ENCODE data around the gene ANKRD39.

DNA sequence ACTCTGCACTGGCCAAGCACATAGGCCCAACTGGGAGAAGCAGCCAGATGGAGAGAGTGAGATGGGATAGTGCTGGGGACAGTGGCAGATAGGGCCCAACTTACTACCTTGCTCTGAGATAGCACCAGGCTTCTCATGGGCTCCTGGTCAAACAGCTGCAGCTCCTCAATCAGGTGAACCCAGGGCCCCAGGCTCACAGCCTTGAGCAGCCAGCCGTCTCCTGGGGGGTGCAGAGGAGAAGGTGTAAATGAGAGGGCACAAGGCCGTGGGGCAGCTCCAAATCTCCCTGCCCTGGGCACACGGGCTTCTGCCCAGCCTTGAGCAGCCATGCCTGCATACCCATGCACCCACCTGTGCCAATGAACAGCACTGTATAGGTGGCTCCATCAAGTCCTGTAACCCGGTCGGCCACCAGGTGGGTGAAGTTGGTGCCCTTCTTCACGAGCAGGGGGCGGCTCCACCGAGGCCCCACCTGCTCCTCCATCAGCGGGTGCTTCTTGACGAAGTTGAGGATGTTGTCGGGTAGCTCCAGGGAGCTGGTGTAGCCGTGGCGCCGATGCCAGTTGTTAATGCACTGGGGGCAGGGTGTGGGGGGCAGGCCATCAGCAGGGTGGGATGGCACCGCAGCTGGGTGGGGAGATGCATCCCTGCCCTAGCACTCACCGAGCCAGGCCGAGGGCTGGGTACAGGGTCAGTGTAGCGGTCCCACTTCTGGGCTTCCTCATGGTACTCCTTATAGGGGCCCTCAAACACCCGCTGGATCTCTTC lies 5.9 kb upstream of the ANKRD39 start:
- no peak for TF ChIP-seq EZH2 (IDR thresholded peaks at IDR 0.05; ENCODE audit: borderline replicate concordance, insufficient read depth, low read depth, low read length, poor library complexity, severe bottlenecking)
- TF ChIP-seq, protein P1, sequence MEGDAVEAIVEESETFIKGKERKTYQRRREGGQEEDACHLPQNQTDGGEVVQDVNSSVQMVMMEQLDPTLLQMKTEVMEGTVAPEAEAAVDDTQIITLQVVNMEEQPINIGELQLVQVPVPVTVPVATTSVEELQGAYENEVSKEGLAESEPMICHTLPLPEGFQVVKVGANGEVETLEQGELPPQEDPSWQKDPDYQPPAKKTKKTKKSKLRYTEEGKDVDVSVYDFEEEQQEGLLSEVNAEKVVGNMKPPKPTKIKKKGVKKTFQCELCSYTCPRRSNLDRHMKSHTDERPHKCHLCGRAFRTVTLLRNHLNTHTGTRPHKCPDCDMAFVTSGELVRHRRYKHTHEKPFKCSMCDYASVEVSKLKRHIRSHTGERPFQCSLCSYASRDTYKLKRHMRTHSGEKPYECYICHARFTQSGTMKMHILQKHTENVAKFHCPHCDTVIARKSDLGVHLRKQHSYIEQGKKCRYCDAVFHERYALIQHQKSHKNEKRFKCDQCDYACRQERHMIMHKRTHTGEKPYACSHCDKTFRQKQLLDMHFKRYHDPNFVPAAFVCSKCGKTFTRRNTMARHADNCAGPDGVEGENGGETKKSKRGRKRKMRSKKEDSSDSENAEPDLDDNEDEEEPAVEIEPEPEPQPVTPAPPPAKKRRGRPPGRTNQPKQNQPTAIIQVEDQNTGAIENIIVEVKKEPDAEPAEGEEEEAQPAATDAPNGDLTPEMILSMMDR (IDR thresholded peaks at IDR 0.05): no peak

Measured in B cell (primary cell).